Neuron (in vitro differentiated cells): ENCODE results near the gene KCNH1.

Experiments used
- H2AFZ ChIP-seq: one replicate; pipeline ENCODE4 v1.6.1; 2013; ENCODE audit warnings: low read depth, mild to moderate bottlenecking, inconsistent platforms, low read length, moderate library complexity
- H3K27me3 ChIP-seq: one replicate; pipeline ENCODE4 v1.6.1; 2013; ENCODE audit warnings: low read length; ENCODE audit not compliant: insufficient read depth
- H3K36me3 ChIP-seq: one replicate; pipeline ENCODE4 v1.6.1; 2013; ENCODE audit warnings: low read length; ENCODE audit not compliant: insufficient read depth
- H3K4me1 ChIP-seq: one replicate; pipeline ENCODE4 v1.6.1; 2013; ENCODE audit warnings: low read length; ENCODE audit not compliant: insufficient read depth
- H3K4me3 ChIP-seq: 2 replicates; pipeline ENCODE4 v1.5.1; 2013; ENCODE audit warnings: mild to moderate bottlenecking, low read length, moderate library complexity
- H3K9me3 ChIP-seq: one replicate; pipeline ENCODE4 v1.6.1; 2013; ENCODE audit warnings: low read length

The KCNH1 gene

GRCh38 chr1:210688512-210689234, 445.3 kb downstream of the KCNH1 start:
- no peaks in the 10 kb centered on the region for H3K4me1 ChIP-seq
- no peaks in the 10 kb centered on the region for H3K36me3 ChIP-seq
- H3K4me3 ChIP-seq: no peak overlapping the region
- H2AFZ ChIP-seq: no peak overlapping the region
- no peaks in the 10 kb centered on the region for H3K9me3 ChIP-seq
- no peaks in the 10 kb centered on the region for H3K27me3 ChIP-seq

- Histone ChIP-seq H3K4me3 (no peak overlapping the region), H3K27me3 (no peaks in the 10 kb centered on the region), H2AFZ (no peak overlapping the region), H3K4me1 (no peaks in the 10 kb centered on the region), H3K36me3 (no peaks in the 10 kb centered on the region), H3K9me3 (no peaks in the 10 kb centered on the region)
Observed at GRCh38 chr1:210687582-210688279, 446.2 kb downstream of the KCNH1 start.

- Histone ChIP-seq H3K36me3 (peaks cover 3% of the 10 kb centered on the region), H3K4me3 (no peak overlapping the region), H3K4me1 (no peaks in the 10 kb centered on the region), H2AFZ (no peak overlapping the region), H3K27me3 (no peaks in the 10 kb centered on the region), H3K9me3 (no peaks in the 10 kb centered on the region)
Observed at GRCh38 chr1:210686841-210687240, 447.1 kb downstream of the KCNH1 start.

- Histone ChIP-seq H3K27me3 (no peaks in the 10 kb centered on the region), H3K4me1 (no peaks in the 10 kb centered on the region), H3K4me3 (no peak overlapping the region), H2AFZ (no peak overlapping the region), H3K36me3 (peaks cover 3% of the 10 kb centered on the region), H3K9me3 (no peaks in the 10 kb centered on the region)
Observed at GRCh38 chr1:210685295-210685650, 448.7 kb downstream of the KCNH1 start.

GRCh38 chr1:210684466-210685294, 449.3 kb downstream of the KCNH1 start:
- peaks cover 3% of the 10 kb centered on the region for H3K36me3 ChIP-seq
- H3K27me3 ChIP-seq: no peaks in the 10 kb centered on the region
- no peaks in the 10 kb centered on the region for H3K9me3 ChIP-seq
- no peak overlapping the region for H2AFZ ChIP-seq
- no peaks in the 10 kb centered on the region for H3K4me1 ChIP-seq
- H3K4me3 ChIP-seq: no peak overlapping the region

- Histone ChIP-seq H3K4me1 (no peaks in the 10 kb centered on the region), H3K27me3 (no peaks in the 10 kb centered on the region), H3K9me3 (no peaks in the 10 kb centered on the region), H2AFZ (no peak overlapping the region), H3K36me3 (peaks cover 3% of the 10 kb centered on the region), H3K4me3 (no peak overlapping the region)
Observed at GRCh38 chr1:210683403-210684047, 450.4 kb downstream of the KCNH1 start.

- Histone ChIP-seq H3K36me3 (peaks cover 3% of the 10 kb centered on the region), H3K9me3 (no peaks in the 10 kb centered on the region), H3K27me3 (no peaks in the 10 kb centered on the region), H3K4me3 (no peak overlapping the region), H3K4me1 (no peaks in the 10 kb centered on the region), H2AFZ (no peak overlapping the region)
Observed at GRCh38 chr1:210681158-210681557, 452.8 kb downstream of the KCNH1 start.

- Histone ChIP-seq H3K36me3 (peaks cover 3% of the 10 kb centered on the region), H2AFZ (no peak overlapping the region), H3K4me1 (no peaks in the 10 kb centered on the region), H3K9me3 (no peaks in the 10 kb centered on the region), H3K4me3 (no peak overlapping the region), H3K27me3 (no peaks in the 10 kb centered on the region)
Observed at GRCh38 chr1:210678306-210678705, 455.6 kb downstream of the KCNH1 start.

- no peaks in the 10 kb centered on the region for H3K9me3 ChIP-seq
- H3K4me3 ChIP-seq: no peak overlapping the region
- no peaks in the 10 kb centered on the region for H3K4me1 ChIP-seq
- H3K36me3 ChIP-seq: peaks cover 3% of the 10 kb centered on the region
- no peak overlapping the region for H2AFZ ChIP-seq
- H3K27me3 ChIP-seq: no peaks in the 10 kb centered on the region
Observed at GRCh38 chr1:210677533-210677932, 456.4 kb downstream of the KCNH1 start.

GRCh38 chr1:210676539-210676938, 457.4 kb downstream of the KCNH1 start:
- H3K9me3 ChIP-seq: no peaks in the 10 kb centered on the region

GRCh38 chr1:210674151-210674550, 459.8 kb downstream of the KCNH1 start:
- no peak overlapping the region for H3K4me3 ChIP-seq
- H3K9me3 ChIP-seq: no peaks in the 10 kb centered on the region
- no peak overlapping the region for H2AFZ ChIP-seq
- H3K4me1 ChIP-seq: no peaks in the 10 kb centered on the region
- no peaks in the 10 kb centered on the region for H3K36me3 ChIP-seq
- no peaks in the 10 kb centered on the region for H3K27me3 ChIP-seq

More at GRCh38 chr1:210676539-210676938, 457.4 kb downstream of the KCNH1 start:
- Histone ChIP-seq H3K27me3 (no peaks in the 10 kb centered on the region), H3K4me1 (no peaks in the 10 kb centered on the region), H3K4me3 (no peak overlapping the region), H2AFZ (no peak overlapping the region), H3K36me3 (no peaks in the 10 kb centered on the region)

- Histone ChIP-seq H3K4me1 (no peaks in the 10 kb centered on the region), H3K27me3 (no peaks in the 10 kb centered on the region), H3K9me3 (no peaks in the 10 kb centered on the region), H2AFZ (no peak overlapping the region), H3K4me3 (no peak overlapping the region), H3K36me3 (no peaks in the 10 kb centered on the region)
Observed at GRCh38 chr1:210669951-210670350, 464.0 kb downstream of the KCNH1 start.
